OCI-LY3 (cell line): ENCODE data around the gene C10orf53.

Experiments
- CTCF ChIP-seq: fragments of 200-600, 300-600 bp; sonication (generic); IDR thresholded peaks from 2 replicates; pipeline ENCODE4 v1.5.1; 2014; ENCODE audit warnings: antibody characterized with exemption, low read length, low read depth
- EZH2phosphoT487 ChIP-seq: fragments of 200-600 bp; shearing (Covaris generic); IDR thresholded peaks from 2 replicates; pipeline ENCODE4 v1.6.1; 2018; ENCODE audit warnings: antibody characterized with exemption, mixed run types, low read depth

GRCh38 chr10:49643241-49644034 is 36.0 kb upstream of the C10orf53 start:
- TF ChIP-seq CTCF (no peak), EZH2phosphoT487 (no peak)
